Ishikawa (cell line): Measurements from ENCODE around the gene MARCHF3.

Experiments used
- CEBPB ChIP-seq: IDR thresholded peaks from 2 replicates; pipeline ENCODE4 v1.6.1; 2012
- CREB1 ChIP-seq: IDR thresholded peaks from 2 replicates; pipeline ENCODE4 v1.6.1; 2012; ENCODE audit warnings: low read depth
- EGR1 ChIP-seq: IDR thresholded peaks from 2 replicates; pipeline ENCODE4 v1.6.1; 2012
- EP300 ChIP-seq: IDR thresholded peaks from 2 replicates; pipeline ENCODE4 v1.6.1; 2012; ENCODE audit warnings: borderline replicate concordance
- FOXM1 ChIP-seq: IDR thresholded peaks from 2 replicates; pipeline ENCODE4 v1.6.1; 2012; ENCODE audit warnings: low read depth, borderline replicate concordance
- MAX ChIP-seq: IDR thresholded peaks from 2 replicates; pipeline ENCODE4 v1.6.1; 2012
- NFIC ChIP-seq: IDR thresholded peaks from 2 replicates; pipeline ENCODE4 v1.6.1; 2012
- RAD21 ChIP-seq: IDR thresholded peaks from 2 replicates; pipeline ENCODE4 v1.6.1; 2012; ENCODE audit warnings: low read depth
- REST ChIP-seq: IDR thresholded peaks from 2 replicates; pipeline ENCODE4 v1.6.1; 2012; ENCODE audit warnings: low read depth, mild to moderate bottlenecking
- TAF1 ChIP-seq: IDR thresholded peaks from 2 replicates; pipeline ENCODE4 v1.6.1; 2012; ENCODE audit warnings: low read depth, mild to moderate bottlenecking
- TCF12 ChIP-seq: IDR thresholded peaks from 2 replicates; pipeline ENCODE4 v1.6.1; 2012; ENCODE audit warnings: low read depth
- TEAD4 ChIP-seq: IDR thresholded peaks from 2 replicates; pipeline ENCODE4 v1.6.1; 2012
- USF1 ChIP-seq: IDR thresholded peaks from 2 replicates; pipeline ENCODE4 v1.6.1; 2012
- YY1 ChIP-seq: IDR thresholded peaks from 2 replicates; pipeline ENCODE4 v1.6.1; 2012; ENCODE audit warnings: low read depth
- ZBTB7A ChIP-seq: IDR thresholded peaks from 2 replicates; pipeline ENCODE4 v1.6.1; 2012; ENCODE audit warnings: low read depth

Gene MARCHF3

GRCh38 chr5:126959188-126959587 is 71.2 kb downstream of the MARCHF3 start:
- no peak for TF ChIP-seq USF1
- no peak for TF ChIP-seq TAF1
- TF ChIP-seq RAD21, result no peak
- TF ChIP-seq EP300, result no peak
- TF ChIP-seq TCF12, result no peak
- no peak for TF ChIP-seq REST
- no peak for TF ChIP-seq EGR1
- no peak for TF ChIP-seq MAX
- no peak for TF ChIP-seq YY1
- TF ChIP-seq CEBPB, result no peak

GRCh38 chr5:126956991-126957390 is 73.4 kb downstream of the MARCHF3 start:
- TF ChIP-seq CREB1 (no peak), USF1 (no peak), RAD21 (no peak), TCF12 (no peak), MAX (no peak), REST (no peak), EP300 (no peak), CEBPB (no peak), YY1 (no peak), NFIC (no peak), EGR1 (no peak), FOXM1 (no peak), ZBTB7A (no peak), TAF1 (no peak), TEAD4 (no peak)

GRCh38 chr5:126954981-126955380 is 75.4 kb downstream of the MARCHF3 start:
- no peak for TF ChIP-seq REST
- no peak for TF ChIP-seq YY1
- TF ChIP-seq USF1, result no peak
- TF ChIP-seq TCF12, result no peak
- no peak for TF ChIP-seq EGR1
- no peak for TF ChIP-seq CREB1
- TF ChIP-seq TAF1, result no peak
- TF ChIP-seq ZBTB7A, result no peak
- no peak for TF ChIP-seq FOXM1
- no peak for TF ChIP-seq NFIC
- TF ChIP-seq EP300, result no peak
- TF ChIP-seq RAD21, result no peak
- TF ChIP-seq MAX, result no peak
- TF ChIP-seq TEAD4, result no peak
- TF ChIP-seq CEBPB, result no peak

GRCh38 chr5:126953640-126954039 is 76.7 kb downstream of the MARCHF3 start:
- no peak for TF ChIP-seq EP300
- no peak for TF ChIP-seq TAF1
- TF ChIP-seq TEAD4, result no peak
- TF ChIP-seq NFIC, result no peak
- no peak for TF ChIP-seq YY1
- TF ChIP-seq ZBTB7A, result no peak
- no peak for TF ChIP-seq MAX
- TF ChIP-seq EGR1, result no peak
- TF ChIP-seq CREB1, result no peak
- no peak for TF ChIP-seq RAD21
- TF ChIP-seq USF1, result no peak
